Eye (tissue), 1 donor: ENCODE measurements around the gene PSMB7.

Experiments
- DNase-seq: peaks from one replicate; pipeline ENCODE4 v3.0.0-alpha.2; 2015

The PSMB7 gene

GRCh38 chr9:124409410-124409809 is 5.8 kb downstream of the PSMB7 start:
- DNase-seq, result no peak

- DNase-seq, result no peak
These were observed 12.0 kb downstream of the PSMB7 start for GRCh38 chr9:124403246-124403645.

GRCh38 chr9:124399968-124400940 is 15.0 kb downstream of the PSMB7 start:
- DNase-seq, result no peak

GRCh38 chr9:124399323-124399967 is 15.8 kb downstream of the PSMB7 start:
- DNase-seq, result peak; percentile 71

- DNase-seq, result no peak
These were observed 16.9 kb downstream of the PSMB7 start for GRCh38 chr9:124398191-124398935.

GRCh38 chr9:124395826-124396225 is 19.4 kb downstream of the PSMB7 start:
- DNase-seq, result no peak

- no peak for DNase-seq
These were observed 20.6 kb downstream of the PSMB7 start for GRCh38 chr9:124394596-124394995.

GRCh38 chr9:124394167-124394566 is 21.1 kb downstream of the PSMB7 start:
- DNase-seq, result no peak

- DNase-seq, result peak; percentile 53
These were observed 22.3 kb downstream of the PSMB7 start for GRCh38 chr9:124392871-124393460.

GRCh38 chr9:124392254-124392870 is 22.9 kb downstream of the PSMB7 start:
- no peak for DNase-seq

- DNase-seq, result no peak
These were observed 24.2 kb downstream of the PSMB7 start for GRCh38 chr9:124390794-124391658.

GRCh38 chr9:124389146-124389939 is 25.9 kb downstream of the PSMB7 start:
- no peak for DNase-seq

GRCh38 chr9:124388275-124389048 is 26.8 kb downstream of the PSMB7 start:
- no peak for DNase-seq

GRCh38 chr9:124386201-124386600 is 29.0 kb downstream of the PSMB7 start:
- no peak for DNase-seq

GRCh38 chr9:124385623-124386022 is 29.6 kb downstream of the PSMB7 start:
- DNase-seq, result no peak

GRCh38 chr9:124384846-124385245 is 30.4 kb downstream of the PSMB7 start:
- DNase-seq, result no peak

GRCh38 chr9:124384210-124384609 is 31.0 kb downstream of the PSMB7 start:
- no peak for DNase-seq

GRCh38 chr9:124381170-124381945 is 33.9 kb downstream of the PSMB7 start:
- no peak for DNase-seq
